ENCODE data around the gene TXNRD2. TPM values are rescaled to one million over a fixed set of nuclear protein-coding genes. Genes with fewer than 3 reads are reported as not detected.
A peak's percentile ranks its signal among the peaks of the same experiment; 100 is the strongest.

TXNRD2 gene
- total RNA-seq, 6 experiments from 2014 or later, result 35.9 to 47.8 (median 44.3) TPM

DNA sequence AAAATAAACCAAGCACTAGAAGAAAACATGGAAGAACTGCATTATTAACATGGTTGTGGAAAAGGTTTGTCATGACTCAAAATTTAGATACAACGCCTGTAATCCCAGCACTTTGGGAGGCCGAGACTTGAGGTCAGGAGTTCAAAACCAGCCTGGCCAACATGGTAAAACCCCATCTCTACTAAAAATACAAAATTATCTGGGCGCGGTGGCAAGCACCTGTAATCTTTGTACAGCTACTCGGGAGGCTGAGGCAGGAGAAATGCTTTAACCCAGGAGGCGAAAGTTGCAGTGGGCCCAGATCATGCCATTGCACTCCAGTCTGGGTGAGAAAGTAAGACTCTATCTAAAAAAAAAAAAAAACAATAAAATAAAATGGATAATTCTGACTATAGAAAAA lies 110.6 kb downstream of the TXNRD2 start:
- Histone ChIP-seq H3K4me3 (no peak overlapping the region), H3K9me3 (no peaks in the 10 kb centered on the region), H3K4me1 (peaks cover 0 to 8% (median 3%) of the 10 kb centered on the region in 4 donors), H3K27me3 (no peaks in the 10 kb centered on the region), H3K27ac (no peak overlapping the region), H3K36me3 (no peaks in the 10 kb centered on the region)
- DNase-seq (no peak), ATAC-seq (no peak)
- intact Hi-C loops (cut with DNase I), result no loop called here
- 95% methylated on average over 6 of the region's 6 CpGs for WGBS (ENCODE audit: insufficient coverage, low coverage, low lambda C conversion rate, missing lambda C conversion rate)
- TF ChIP-seq, protein P1, sequence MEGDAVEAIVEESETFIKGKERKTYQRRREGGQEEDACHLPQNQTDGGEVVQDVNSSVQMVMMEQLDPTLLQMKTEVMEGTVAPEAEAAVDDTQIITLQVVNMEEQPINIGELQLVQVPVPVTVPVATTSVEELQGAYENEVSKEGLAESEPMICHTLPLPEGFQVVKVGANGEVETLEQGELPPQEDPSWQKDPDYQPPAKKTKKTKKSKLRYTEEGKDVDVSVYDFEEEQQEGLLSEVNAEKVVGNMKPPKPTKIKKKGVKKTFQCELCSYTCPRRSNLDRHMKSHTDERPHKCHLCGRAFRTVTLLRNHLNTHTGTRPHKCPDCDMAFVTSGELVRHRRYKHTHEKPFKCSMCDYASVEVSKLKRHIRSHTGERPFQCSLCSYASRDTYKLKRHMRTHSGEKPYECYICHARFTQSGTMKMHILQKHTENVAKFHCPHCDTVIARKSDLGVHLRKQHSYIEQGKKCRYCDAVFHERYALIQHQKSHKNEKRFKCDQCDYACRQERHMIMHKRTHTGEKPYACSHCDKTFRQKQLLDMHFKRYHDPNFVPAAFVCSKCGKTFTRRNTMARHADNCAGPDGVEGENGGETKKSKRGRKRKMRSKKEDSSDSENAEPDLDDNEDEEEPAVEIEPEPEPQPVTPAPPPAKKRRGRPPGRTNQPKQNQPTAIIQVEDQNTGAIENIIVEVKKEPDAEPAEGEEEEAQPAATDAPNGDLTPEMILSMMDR (IDR thresholded peaks at IDR 0.05), result no peak
- no peak for TF ChIP-seq POLR2A (IDR thresholded peaks at IDR 0.05)

DNA sequence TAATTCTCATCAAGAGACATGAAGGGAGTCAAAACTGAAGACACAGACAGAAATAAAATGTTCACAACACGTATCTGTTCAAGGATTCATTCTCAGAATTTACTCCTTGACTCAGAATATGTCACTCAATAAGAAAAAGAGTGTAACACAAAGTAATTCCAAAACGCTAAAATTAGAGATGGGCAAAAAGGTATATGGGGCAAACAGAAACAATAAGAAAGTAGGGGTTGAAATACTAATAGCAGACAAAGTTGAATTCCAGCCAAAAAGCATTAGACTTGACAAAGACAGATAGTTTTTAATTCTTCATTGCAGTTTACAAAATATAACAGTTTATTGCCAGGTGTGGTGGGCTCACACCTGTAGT lies 113.6 kb downstream of the TXNRD2 start:
- Histone ChIP-seq H3K27me3 (no peaks in the 10 kb centered on the region), H3K27ac (no peak overlapping the region), H3K9me3 (no peaks in the 10 kb centered on the region), H3K36me3 (no peaks in the 10 kb centered on the region), H3K4me1 (peaks cover 0 to 29% (median 14%) of the 10 kb centered on the region in 4 donors), H3K4me3 (no peak overlapping the region)
- ATAC-seq, result no peak
- 75% methylated on average over 2 of the region's 2 CpGs for WGBS (ENCODE audit: insufficient coverage, low coverage, low lambda C conversion rate, missing lambda C conversion rate)
- DNase-seq, result no peak
- intact Hi-C loops (cut with DNase I), result no loop called here
- TF ChIP-seq, protein P1 (IDR thresholded peaks at IDR 0.05), result no peak
- TF ChIP-seq POLR2A (IDR thresholded peaks at IDR 0.05), result no peak

DNA sequence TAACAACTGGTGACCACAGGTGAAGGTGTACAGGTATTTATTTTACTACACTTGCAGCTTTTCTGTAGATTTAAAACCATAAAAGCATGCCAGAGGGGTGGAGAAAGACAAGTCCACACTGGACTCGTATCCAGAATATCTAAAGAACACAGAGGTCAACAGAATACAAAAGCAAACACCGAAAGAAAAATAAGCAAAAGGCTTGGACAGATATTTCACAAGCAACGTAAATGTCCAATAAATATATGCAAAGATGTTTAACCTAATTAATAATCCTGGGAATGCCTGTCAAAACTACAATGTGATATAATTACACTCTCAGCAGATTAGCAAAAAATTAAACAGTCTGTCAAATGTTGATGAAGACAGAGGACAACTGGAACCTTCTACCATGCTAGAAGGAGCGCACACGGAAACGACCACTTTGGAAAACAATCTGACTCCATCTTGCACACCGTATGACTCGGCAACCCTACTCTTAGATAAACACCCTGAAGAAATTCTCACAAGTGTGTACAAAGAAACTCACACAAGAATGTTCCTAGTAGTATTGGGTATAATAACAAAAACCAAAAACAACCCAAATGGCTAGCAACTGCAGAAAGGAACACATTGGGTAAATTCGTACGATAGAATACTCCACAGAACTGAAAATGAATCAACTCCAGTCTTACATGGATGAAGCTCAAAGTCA lies 114.1 kb downstream of the TXNRD2 start:
- 75% methylated on average over 10 of the region's 10 CpGs for WGBS (ENCODE audit: insufficient coverage, low coverage, low lambda C conversion rate, missing lambda C conversion rate)
- H3K4me1 ChIP-seq, result peaks cover 0 to 34% (median 16%) of the 10 kb centered on the region in 4 donors
- H3K27ac ChIP-seq, result no peak overlapping the region
- no peak for ATAC-seq
- no peaks in the 10 kb centered on the region for H3K9me3 ChIP-seq
- H3K36me3 ChIP-seq, result no peaks in the 10 kb centered on the region
- H3K27me3 ChIP-seq, result no peaks in the 10 kb centered on the region
- TF ChIP-seq, protein P1 (IDR thresholded peaks at IDR 0.05), result no peak
- TF ChIP-seq POLR2A (IDR thresholded peaks at IDR 0.05), result no peak
- intact Hi-C loops (cut with DNase I), result no loop called here
- H3K4me3 ChIP-seq, result no peak overlapping the region
- no peak for DNase-seq

DNA sequence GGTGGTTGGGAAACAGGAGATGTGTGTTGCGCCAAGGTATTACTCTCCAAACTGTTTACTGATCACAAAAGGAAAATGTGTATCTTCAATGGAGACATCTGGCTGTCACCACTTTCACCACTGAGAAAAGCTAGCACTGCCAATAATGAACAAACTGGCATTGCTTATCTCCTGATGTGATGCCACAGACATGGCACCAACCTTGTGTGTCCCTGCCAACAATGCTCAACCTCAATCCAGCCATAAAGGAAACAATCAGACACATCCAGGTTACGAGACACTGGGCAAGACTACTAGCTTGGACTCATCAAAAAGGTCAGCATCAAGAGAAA lies 115.0 kb downstream of the TXNRD2 start:
- Histone ChIP-seq H3K27me3 (no peaks in the 10 kb centered on the region), H3K27ac (peak overlapping the region in 1 of 3 donors; percentile 63), H3K4me3 (no peak overlapping the region), H3K4me1 (peaks cover 0 to 36% (median 16%) of the 10 kb centered on the region in 4 donors), H3K36me3 (no peaks in the 10 kb centered on the region), H3K9me3 (no peaks in the 10 kb centered on the region)
- ATAC-seq (peak; percentile 5 to 52 (median 32)), DNase-seq (peak in 2 of 3 donors; percentile 47 to 64)
- 11% methylated on average over 2 of the region's 2 CpGs for WGBS (ENCODE audit: insufficient coverage, low coverage, low lambda C conversion rate, missing lambda C conversion rate)
- TF ChIP-seq, protein P1 (IDR thresholded peaks at IDR 0.05), result no peak
- TF ChIP-seq POLR2A (IDR thresholded peaks at IDR 0.05), result no peak
- intact Hi-C loops (cut with DNase I), result no loop called here

All from right lobe of liver (tissue), 6 donors.